NCI-H1417 treated with DMSO at 0.1 percent for 48 hours (cell line): ENCODE data around the gene RXRG.
"Not testable (repeated sequence)": the region's sequence is repeated elsewhere in the genome, so short reads cannot be mapped to it uniquely, and the experiment has no call there.

Experiments used
- DNase-seq: peaks from one replicate; lab custom pipeline; 2025; lab: John Stamatoyannopoulos, UW

RXRG gene

GRCh38 chr1:165444897-165445370 lies at the start of gene RXRG:
RXRG (minus strand) TSS chr1:165445126; CDS start chr1:165444893, 233 bp downstream.
- DNase-seq = peak; percentile 46

GRCh38 chr1:165492845-165493373 lies 48.0 kb upstream of the RXRG start:
- no peak for DNase-seq

GRCh38 chr1:165490175-165490574 lies 45.2 kb upstream of the RXRG start:
- no peak for DNase-seq

- DNase-seq = no peak
Measured at GRCh38 chr1:165487921-165488320, 43.0 kb upstream of the RXRG start.

GRCh38 chr1:165486663-165487062 lies 41.7 kb upstream of the RXRG start:
- no peak for DNase-seq

- no peak for DNase-seq
Measured at GRCh38 chr1:165485716-165486115, 40.8 kb upstream of the RXRG start.

- no peak for DNase-seq
Measured at GRCh38 chr1:165484532-165484931, 39.6 kb upstream of the RXRG start.

- no peak for DNase-seq
Measured at GRCh38 chr1:165483412-165483811, 38.5 kb upstream of the RXRG start.

GRCh38 chr1:165481820-165482532 lies 37.0 kb upstream of the RXRG start:
- no peak for DNase-seq

GRCh38 chr1:165476776-165477175 lies 31.9 kb upstream of the RXRG start:
- no peak for DNase-seq

GRCh38 chr1:165474196-165474595 lies 29.3 kb upstream of the RXRG start:
- DNase-seq = no peak

- no peak for DNase-seq
Measured at GRCh38 chr1:165473081-165473480, 28.2 kb upstream of the RXRG start.

GRCh38 chr1:165468726-165469249 lies 23.9 kb upstream of the RXRG start:
- DNase-seq = no peak

GRCh38 chr1:165468253-165468652 lies 23.3 kb upstream of the RXRG start:
- DNase-seq = no peak

GRCh38 chr1:165467706-165468105 lies 22.8 kb upstream of the RXRG start:
- no peak for DNase-seq

- DNase-seq = no peak
Measured at GRCh38 chr1:165463978-165464377, 19.1 kb upstream of the RXRG start.

GRCh38 chr1:165459683-165460082 lies 14.8 kb upstream of the RXRG start:
- not testable (repeated sequence) for DNase-seq

- DNase-seq = peak; percentile 8
Measured at GRCh38 chr1:165456861-165457260, 11.9 kb upstream of the RXRG start.

GRCh38 chr1:165456114-165456513 lies 11.2 kb upstream of the RXRG start:
- peak; percentile 63 for DNase-seq

GRCh38 chr1:165455111-165455510 lies 10.2 kb upstream of the RXRG start:
- DNase-seq = no peak

GRCh38 chr1:165454091-165454610 lies 9.2 kb upstream of the RXRG start:
- no peak for DNase-seq

GRCh38 chr1:165452336-165453130 lies 7.6 kb upstream of the RXRG start:
- no peak for DNase-seq
